H1 (cell line): ENCODE measurements around the gene SVIL. TPM values are rescaled to one million over a fixed set of nuclear protein-coding genes. Genes with fewer than 3 reads are reported as not detected.

Source experiments
- CTCF ChIA-PET: fragments of 300-600 bp; sonication (Branson Sonifier 250); formaldehyde crosslinking; loops from one replicate; lab custom pipeline; 2021; ENCODE audit not compliant: partially characterized antibody; lab: Charles Lee
- POLR2A ChIA-PET: fragments of 300-600 bp; sonication (Branson Sonifier 250); formaldehyde crosslinking; loops from one replicate; lab custom pipeline; 2021; ENCODE audit warnings: inconsistent platforms; ENCODE audit not compliant: partially characterized antibody; lab: Charles Lee
- DNase-seq, 2 experiments: peaks; one replicate each; pipeline versions ENCODE4 v3.0.0 to v3.0.0-alpha.2; 2010 to 2022; ENCODE audit warnings: low spot score in 2 of 2, low read depth in 1 of 2, mixed read lengths in 1 of 2
- FAIRE-seq: peaks from 2 replicates; lab custom pipeline; 2011; peaks lifted over from hg19 to GRCh38; lab: Jason Lieb, UNC
- H2AFZ ChIP-seq: 2 replicates; pipeline ENCODE4 v1.8.1; 2012; ENCODE audit warnings: low read length, inconsistent platforms
- H2AK5ac ChIP-seq: 2 replicates; pipeline ENCODE4 v1.6.1; 2013; ENCODE audit warnings: low read depth, low read length
- H2BK120ac ChIP-seq: replicated peaks from 2 replicates; pipeline ENCODE3; 2013; ENCODE audit warnings: low read depth, low read length, inconsistent platforms
- H2BK12ac ChIP-seq: 2 replicates; pipeline ENCODE4 v1.6.1; 2013; ENCODE audit warnings: low read depth, low read length
- H2BK15ac ChIP-seq: 2 replicates; pipeline ENCODE4 v1.6.1; 2013; ENCODE audit warnings: low read length
- H2BK20ac ChIP-seq: 2 replicates; pipeline ENCODE4 v1.6.1; 2013; ENCODE audit warnings: low read length
- H2BK5ac ChIP-seq: 2 replicates; pipeline ENCODE4 v1.6.1; 2013; ENCODE audit warnings: low read depth, low read length
- H3K14ac ChIP-seq: 2 replicates; pipeline ENCODE4 v1.6.1; 2013; ENCODE audit warnings: inconsistent platforms; ENCODE audit not compliant: insufficient read length
- H3K18ac ChIP-seq: 2 replicates; pipeline ENCODE4 v1.6.1; 2013; ENCODE audit warnings: low read length; ENCODE audit errors: extremely low read depth
- H3K23ac ChIP-seq: 2 replicates; pipeline ENCODE4 v1.6.1; 2013; ENCODE audit warnings: inconsistent platforms; ENCODE audit not compliant: insufficient read length
- H3K23me2 ChIP-seq: 2 replicates; pipeline ENCODE4 v1.6.1; 2013; ENCODE audit warnings: low read depth, low read length
- H3K27ac ChIP-seq: 2 replicates; pipeline ENCODE4 v1.6.1; 2011; ENCODE audit warnings: low read depth, low read length, inconsistent platforms
- H3K27me3 ChIP-seq, 4 experiments: replicated peaks in 1 of 4; 1 replicate in 1 of 4; 2 replicates in 3 of 4; pipeline versions ENCODE4 v1.6.1 to v1.8.1; 2011 to 2013; ENCODE audit warnings: low read length in 3 of 4, mild to moderate bottlenecking in 3 of 4, inconsistent platforms in 2 of 4, mixed read lengths in 2 of 4, moderate library complexity in 1 of 4; ENCODE audit not compliant: control insufficient read depth in 3 of 4, insufficient read depth in 3 of 4; ENCODE audit errors: extremely low read depth in 1 of 4
- H3K36me3 ChIP-seq, 4 experiments: 2 replicates each; pipeline versions ENCODE4 v1.6.1 to v1.8.1; 2011 to 2013; ENCODE audit warnings: mild to moderate bottlenecking in 4 of 4, low read length in 3 of 4, moderate library complexity in 2 of 4, control low read depth in 1 of 4, inconsistent platforms in 1 of 4; ENCODE audit not compliant: insufficient read depth in 4 of 4, control insufficient read depth in 2 of 4
- H3K4ac ChIP-seq: replicated peaks from 2 replicates; pipeline ENCODE3; 2013; ENCODE audit warnings: low read length, low read depth, mixed read lengths, inconsistent platforms; ENCODE audit not compliant: insufficient read length
- H3K4me1 ChIP-seq, 4 experiments: replicated peaks in 1 of 4; 1 replicate in 1 of 4; 2 replicates in 3 of 4; pipeline versions ENCODE4 v1.6.1 to v1.8.1; 2011 to 2013; ENCODE audit warnings: low read length in 3 of 4, inconsistent platforms in 2 of 4, mixed read lengths in 1 of 4; ENCODE audit not compliant: insufficient read depth in 4 of 4, control insufficient read depth in 3 of 4
- H3K4me2 ChIP-seq, 2 experiments: 2 replicates each; pipeline versions ENCODE4 v1.6.1 to v1.8.1; 2011 to 2013; ENCODE audit warnings: low read depth in 2 of 2, low read length in 2 of 2, control low read depth in 1 of 2, inconsistent platforms in 1 of 2, mild to moderate bottlenecking in 1 of 2; ENCODE audit not compliant: insufficient read depth in 1 of 2
- H3K4me3 ChIP-seq, 4 experiments: fragments of 200-600, 300-600 bp in 1 of 4; sonication (generic), shearing (Covaris generic), sonication (Bioruptor Twin) in 1 of 4; 2 replicates each; pipeline versions ENCODE4 v1.5.1 to v1.8.1; 2011 to 2016; ENCODE audit warnings: low read length in 4 of 4, low read depth in 3 of 4, control low read depth in 2 of 4, inconsistent platforms in 2 of 4, mild to moderate bottlenecking in 2 of 4, mixed read lengths in 1 of 4, moderate library complexity in 1 of 4; ENCODE audit not compliant: insufficient read depth in 2 of 4; ENCODE audit errors: extremely low read depth in 1 of 4
- H3K56ac ChIP-seq: replicated peaks from 2 replicates; pipeline ENCODE3; 2013; ENCODE audit warnings: low read depth, mild to moderate bottlenecking, mixed read lengths, low read length, inconsistent platforms; ENCODE audit not compliant: insufficient read length
- H3K79me1 ChIP-seq: 2 replicates; pipeline ENCODE4 v1.6.1; 2013; ENCODE audit warnings: low read depth, low read length, control low read depth
- H3K79me2 ChIP-seq, 2 experiments: 2 replicates each; pipeline versions ENCODE4 v1.6.1 to v1.8.1; 2012 to 2013; ENCODE audit warnings: low read length in 2 of 2, mild to moderate bottlenecking in 2 of 2, inconsistent platforms in 1 of 2; ENCODE audit not compliant: insufficient read depth in 2 of 2, control insufficient read depth in 1 of 2
- H3K9ac ChIP-seq, 4 experiments: replicated peaks in 1 of 4; 1 replicate in 1 of 4; 2 replicates in 3 of 4; pipeline versions ENCODE4 v1.6.1 to v1.8.1; 2011 to 2013; ENCODE audit warnings: low read depth in 3 of 4, low read length in 3 of 4, control low read depth in 2 of 4, mild to moderate bottlenecking in 2 of 4, moderate library complexity in 2 of 4, inconsistent platforms in 1 of 4; ENCODE audit errors: extremely low read depth in 1 of 4
- H3K9me3 ChIP-seq, 2 experiments: 2 replicates each; pipeline versions ENCODE4 v1.6.1 to v1.8.1; 2012 to 2013; ENCODE audit warnings: mild to moderate bottlenecking in 2 of 2, moderate library complexity in 2 of 2, control low read depth in 1 of 2, inconsistent platforms in 1 of 2, low read depth in 1 of 2, low read length in 1 of 2, mixed read lengths in 1 of 2; ENCODE audit not compliant: insufficient read depth in 2 of 2
- H4K20me1 ChIP-seq, 2 experiments: replicated peaks in 1 of 2; 2 replicates each; pipeline versions ENCODE3 to v1.8.1; 2011 to 2013; ENCODE audit warnings: inconsistent platforms in 2 of 2, low read length in 2 of 2, mild to moderate bottlenecking in 1 of 2; ENCODE audit not compliant: insufficient read depth in 2 of 2, control insufficient read depth in 1 of 2
- H4K5ac ChIP-seq: 2 replicates; pipeline ENCODE4 v1.6.1; 2013; ENCODE audit warnings: low read length, low read depth, mixed read lengths, inconsistent platforms; ENCODE audit not compliant: insufficient read length
- H4K8ac ChIP-seq: 2 replicates; pipeline ENCODE4 v1.8.0; 2013; ENCODE audit warnings: mild to moderate bottlenecking, moderate library complexity, low read length, inconsistent platforms; ENCODE audit not compliant: insufficient read depth; ENCODE audit errors: extremely low read depth
- H4K91ac ChIP-seq: replicated peaks from 2 replicates; pipeline ENCODE3; 2013; ENCODE audit warnings: low read length, mixed read lengths, inconsistent platforms; ENCODE audit not compliant: insufficient read length
- BRCA1 ChIP-seq: IDR thresholded peaks from 2 replicates; pipeline ENCODE4 v1.6.1; 2012; ENCODE audit warnings: low read depth, low read length, improper control_type of control experiment
- EP300 ChIP-seq, 2 experiments: IDR thresholded peaks; 1 replicate in 1 of 2; 2 replicates in 1 of 2; pipeline ENCODE4 v1.6.1; 2011 to 2012; ENCODE audit warnings: low read depth in 2 of 2, low read length in 2 of 2, mild to moderate bottlenecking in 2 of 2, borderline replicate concordance in 1 of 2, inconsistent platforms in 1 of 2, moderate library complexity in 1 of 2
- GTF2F1 ChIP-seq: IDR thresholded peaks from 2 replicates; pipeline ENCODE4 v1.6.1; 2012; ENCODE audit warnings: low read depth, low read length, improper control_type of control experiment, borderline replicate concordance
- HDAC2 ChIP-seq, 2 experiments: fragments of 300-600 bp in 1 of 2; sonication (generic) in 1 of 2; IDR thresholded peaks; 2 replicates each; pipeline ENCODE4 v1.6.1; 2011 to 2012; ENCODE audit warnings: low read depth in 2 of 2, low read length in 2 of 2, mild to moderate bottlenecking in 2 of 2, moderate library complexity in 2 of 2, borderline replicate concordance in 1 of 2, inconsistent platforms in 1 of 2
- KDM1A ChIP-seq: fragments of 200-600, 300-600 bp; sonication (generic); IDR thresholded peaks from 2 replicates; pipeline ENCODE4 v1.7.1; 2016; ENCODE audit warnings: mild to moderate bottlenecking, low read length, borderline replicate concordance
- KDM4A ChIP-seq: IDR thresholded peaks from one replicate; pipeline ENCODE4 v1.7.1; 2012; ENCODE audit warnings: low read depth, mild to moderate bottlenecking, moderate library complexity, low read length, inconsistent platforms; ENCODE audit not compliant: severe bottlenecking
- NANOG ChIP-seq: IDR thresholded peaks from 2 replicates; pipeline ENCODE4 v1.6.1; 2011; ENCODE audit warnings: low read length, low read depth, mild to moderate bottlenecking, inconsistent platforms; ENCODE audit not compliant: insufficient read depth, poor library complexity, severe bottlenecking
- PHF8 ChIP-seq: fragments of 200-600 bp; sonication (generic); conservative IDR thresholded peaks from 2 replicates; pipeline ENCODE4 v1.7.1; 2012; ENCODE audit warnings: low read depth, mild to moderate bottlenecking, inconsistent platforms, low read length, moderate library complexity
- POU5F1 ChIP-seq: IDR thresholded peaks from 2 replicates; pipeline ENCODE4 v1.6.1; 2011; ENCODE audit warnings: low read depth, mild to moderate bottlenecking, low read length, moderate library complexity
- RXRA ChIP-seq: IDR thresholded peaks from 2 replicates; pipeline ENCODE4 v1.6.1; 2011; ENCODE audit warnings: low read depth, mild to moderate bottlenecking, low read length, moderate library complexity; ENCODE audit not compliant: insufficient read depth
- SIX5 ChIP-seq: IDR thresholded peaks from 2 replicates; pipeline ENCODE4 v1.6.1; 2011; ENCODE audit warnings: mild to moderate bottlenecking, low read depth, low read length
- SUZ12 ChIP-seq: fragments of 200-600 bp; sonication (generic); IDR thresholded peaks from 2 replicates; pipeline ENCODE4 v1.6.1; 2012; ENCODE audit warnings: mild to moderate bottlenecking, inconsistent platforms, low read length, moderate library complexity, mixed read lengths
- TEAD4 ChIP-seq: IDR thresholded peaks from 2 replicates; pipeline ENCODE4 v1.6.1; 2012; ENCODE audit warnings: low read depth, low read length, inconsistent platforms, mixed read lengths
- WGBS, 2 experiments: shearing (Covaris generic) in 1 of 2; methylation state at CpG; one replicate each; pipeline versions ENCODE4 v1.1.6 to v1.1.7; 2013 to 2015; ENCODE audit warnings: low lambda C conversion rate in 2 of 2, mixed read lengths in 2 of 2, inconsistent platforms in 1 of 2, low coverage in 1 of 2, missing lambda C conversion rate in 1 of 2; ENCODE audit not compliant: insufficient replicate concordance in 2 of 2, insufficient coverage in 1 of 2, insufficient read length in 1 of 2; ENCODE audit errors: extremely low coverage in 1 of 2, missing lambda C conversion rate in 1 of 2; 5-methylcytosine and 5-hydroxymethylcytosine counted together
- polyA plus RNA-seq, 7 experiments: library from polyadenylated mRNA; depleted of rRNA in 3 of 7; stranded (reverse) in 5 of 7; unstranded in 2 of 7; fragments of >200 nt in 5 of 7; fragments of 200-250 nt in 2 of 7; gene quantifications; 1 replicate in 5 of 7; 2 replicates in 1 of 7; 4 replicates in 1 of 7; pipeline versions ENCODE4 v1.2.1 to v1.2.3, GENCODE V29; 2011 to 2013; ENCODE audit warnings: missing spikeins in 2 of 7, mixed read lengths in 2 of 7
- total RNA-seq: library from RNA; stranded (reverse); fragmentation: NEBNext Ultra II Directional; extraction: Animal tissue kit (Norgen Biotek cat#: 25700); gene quantifications from 2 replicates; pipeline ENCODE4 v1.2.1, GENCODE V29; 2021

Gene SVIL
- total and polyA plus RNA-seq, 2 of the 8 experiments (the other 6 are each of a cell fraction or from before 2014, with no cell fraction given), result 4.7 to 15.4 TPM

DNA sequence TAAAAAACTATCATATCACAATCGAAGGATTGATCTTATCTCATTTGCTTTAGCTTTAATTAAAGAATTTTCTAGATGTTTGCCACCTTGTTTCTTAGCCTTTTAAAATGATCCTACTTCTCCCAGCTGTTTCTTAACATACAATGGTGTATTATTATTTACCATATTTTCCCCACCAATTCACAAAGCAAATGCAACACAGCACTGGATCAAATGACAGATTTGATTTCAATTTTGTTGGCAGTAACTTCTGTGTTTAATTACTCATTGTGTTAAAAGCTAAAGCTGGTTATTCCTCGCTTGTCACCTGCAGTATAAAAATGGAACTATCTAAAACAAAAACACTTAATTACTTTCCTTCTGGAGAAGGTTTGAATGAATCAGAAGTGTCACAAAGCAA, 19.6 kb downstream of the SVIL start:
- FAIRE-seq (no peak), DNase-seq (no peak)
- no peaks in the 10 kb centered on the region; the same call in 1 of the 2 replicates for H3K79me1 ChIP-seq
- H3K27ac ChIP-seq, result no peak overlapping the region
- no peak overlapping the region for H2BK20ac ChIP-seq
- H4K20me1 ChIP-seq, result no peaks in the 10 kb centered on the region
- no peak overlapping the region for H3K4me2 ChIP-seq
- no peak overlapping the region for H3K14ac ChIP-seq
- H3K27me3 ChIP-seq, result no peaks in the 10 kb centered on the region
- no peak overlapping the region for H2BK12ac ChIP-seq
- H4K91ac ChIP-seq, result no peak overlapping the region
- H2AK5ac ChIP-seq, result no peak overlapping the region
- H3K9me3 ChIP-seq, result no peaks in the 10 kb centered on the region
- no peak overlapping the region for H3K23ac ChIP-seq
- H4K8ac ChIP-seq, result no peak overlapping the region
- no peak overlapping the region for H3K18ac ChIP-seq
- no peak overlapping the region for H2BK5ac ChIP-seq
- no peak overlapping the region for H3K4me3 ChIP-seq
- no peak overlapping the region for H2AFZ ChIP-seq
- no peaks in the 10 kb centered on the region for H3K23me2 ChIP-seq
- no peak overlapping the region for H3K4ac ChIP-seq
- H3K9ac ChIP-seq, result no peak overlapping the region
- ChIA-PET CTCF (interaction anchor here (0.5 to 1.3 kb wide), 3 partner anchors 17 to 334 kb away, joined by 3 read pairs; no protein-coding TSS in a partner anchor), POLR2A (interaction anchor here (0.6 kb wide), 1 partner anchor 321 kb away, joined by 4 read pairs; no protein-coding TSS in a partner anchor)
- no peak overlapping the region for H4K5ac ChIP-seq
- peaks cover 0 to 6% of the 10 kb centered on the region in 2 experiments; a peak in 2 of 4 replicates for H3K79me2 ChIP-seq
- no peak overlapping the region for H2BK15ac ChIP-seq
- H3K4me1 ChIP-seq, result peaks cover 3 to 11% (median 8%) of the 10 kb centered on the region in 4 experiments; a peak in 6 of 7 replicates
- no peak overlapping the region for H2BK120ac ChIP-seq
- no peak overlapping the region for H3K56ac ChIP-seq
- 87% methylated on average over 2 of the region's 2 CpGs; no CpG with 5 or more reads in 1 of the 2 experiments for WGBS, 2 experiments
- H3K36me3 ChIP-seq, result no peaks in the 10 kb centered on the region
- TF ChIP-seq NANOG (no peak), BRCA1 (no peak), SUZ12 (no peak), KDM1A (no peak), PHF8 (no peak), SIX5 (no peak), TEAD4 (no peak), RXRA (no peak), POU5F1 (no peak), EP300 (IDR thresholded peaks at IDR 0.05; ENCODE audit: borderline replicate concordance in 1 of 2, low read depth in 2 of 2, low read length in 2 of 2) (no peak), HDAC2 (IDR thresholded peaks at IDR 0.05; ENCODE audit: borderline replicate concordance in 1 of 2, low read depth in 2 of 2, low read length in 2 of 2) (no peak), GTF2F1 (no peak), KDM4A (no peak)
